HUES48 (cell line): ENCODE measurements around the gene FOSB.

Source experiments
- H3K27ac ChIP-seq: one replicate; pipeline ENCODE4 v1.7.0; 2013; ENCODE audit warnings: low read depth, low read length, inconsistent platforms
- H3K27me3 ChIP-seq: 2 replicates; pipeline ENCODE4 v1.6.1; 2013; ENCODE audit warnings: mild to moderate bottlenecking, low read length; ENCODE audit not compliant: control insufficient read depth, insufficient read depth
- H3K36me3 ChIP-seq: 2 replicates; pipeline ENCODE4 v1.6.1; 2013; ENCODE audit warnings: low read length; ENCODE audit not compliant: control insufficient read depth, insufficient read depth
- H3K4me1 ChIP-seq: 2 replicates; pipeline ENCODE4 v1.6.1; 2013; ENCODE audit warnings: mild to moderate bottlenecking, low read length; ENCODE audit not compliant: control insufficient read depth, insufficient read depth
- H3K4me3 ChIP-seq: 2 replicates; pipeline ENCODE4 v1.5.1; 2013; ENCODE audit warnings: mild to moderate bottlenecking, low read depth, low read length
- H3K9ac ChIP-seq: 2 replicates; pipeline ENCODE4 v1.6.1; 2013; ENCODE audit warnings: mild to moderate bottlenecking, low read depth, low read length, moderate library complexity
- H3K9me3 ChIP-seq: 2 replicates; pipeline ENCODE4 v1.6.1; 2013; ENCODE audit warnings: low read length; ENCODE audit not compliant: control insufficient read depth, insufficient read depth

FOSB gene

DNA sequence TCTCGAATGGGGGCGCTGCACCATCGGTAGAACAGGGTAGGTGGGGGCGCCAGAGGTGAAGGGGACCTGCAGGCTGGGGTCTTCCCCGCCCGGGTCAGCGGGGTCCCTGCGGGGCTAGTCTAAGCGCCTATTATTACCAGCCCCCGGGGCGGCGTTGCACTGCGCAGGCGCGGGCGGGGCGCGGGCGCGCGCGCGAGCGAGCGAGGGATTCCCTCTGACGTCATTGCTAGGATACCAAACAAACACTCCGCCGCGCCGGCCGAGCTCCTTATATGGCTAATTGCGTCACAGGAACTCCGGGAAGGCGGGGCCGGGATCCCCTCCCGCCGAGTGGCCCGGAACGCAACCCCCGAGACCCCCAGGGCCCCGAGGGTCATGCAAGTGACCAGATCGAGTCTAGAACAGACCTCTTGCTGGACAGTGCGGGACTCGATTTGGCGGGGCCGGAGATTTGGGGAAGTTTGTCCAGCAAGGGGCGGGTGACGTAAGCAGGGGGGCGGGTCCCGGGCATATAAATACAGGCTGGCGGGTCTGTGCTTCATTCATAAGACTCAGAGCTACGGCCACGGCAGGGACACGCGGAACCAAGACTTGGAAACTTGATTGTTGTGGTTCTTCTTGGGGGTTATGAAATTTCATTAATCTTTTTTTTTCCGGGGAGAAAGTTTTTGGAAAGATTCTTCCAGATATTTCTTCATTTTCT lies at the start of gene FOSB:
FOSB (plus strand) TSS at position 541 of the 703 bp plus-strand sequence. CDS start 591 bp downstream, outside the sequence.
- Histone ChIP-seq H3K27me3 (peaks cover 11% of the 10 kb centered on the region), H3K36me3 (no peaks in the 10 kb centered on the region), H3K9ac (peak within 1 kb of the TSS; percentile 72; the same call in 1 of the 2 replicates), H3K4me3 (peak within 1 kb of the TSS; percentile 86), H3K9me3 (no peaks in the 10 kb centered on the region), H3K27ac (peak within 1 kb of the TSS; percentile 92), H3K4me1 (peaks cover 4% of the 10 kb centered on the region; the same call in 1 of the 2 replicates)

DNA sequence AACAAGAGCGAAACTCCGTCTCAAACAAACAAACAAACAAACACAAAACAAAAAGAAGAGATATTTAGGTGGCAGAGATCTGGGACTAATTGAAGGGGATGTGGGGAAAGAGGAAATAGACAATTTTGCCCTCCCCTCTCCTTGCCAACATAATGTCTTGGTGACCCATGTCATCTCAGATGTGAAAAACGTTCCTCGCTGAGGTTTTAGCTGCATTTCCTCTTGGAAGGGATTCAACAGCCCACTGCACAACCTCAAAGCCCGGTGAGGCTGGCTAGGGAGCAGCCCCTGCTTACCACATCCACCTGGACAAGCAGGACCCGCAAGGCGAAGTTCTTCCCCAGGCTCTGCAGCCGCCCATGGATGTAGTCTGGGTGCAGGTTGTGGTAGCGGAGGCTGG lies 49.0 kb upstream of the FOSB start:
- Histone ChIP-seq H3K36me3 (peaks cover 47% of the 10 kb centered on the region), H3K9me3 (no peaks in the 10 kb centered on the region), H3K9ac (no peak overlapping the region), H3K27ac (no peak overlapping the region), H3K27me3 (no peaks in the 10 kb centered on the region), H3K4me1 (no peaks in the 10 kb centered on the region), H3K4me3 (no peak overlapping the region)

DNA sequence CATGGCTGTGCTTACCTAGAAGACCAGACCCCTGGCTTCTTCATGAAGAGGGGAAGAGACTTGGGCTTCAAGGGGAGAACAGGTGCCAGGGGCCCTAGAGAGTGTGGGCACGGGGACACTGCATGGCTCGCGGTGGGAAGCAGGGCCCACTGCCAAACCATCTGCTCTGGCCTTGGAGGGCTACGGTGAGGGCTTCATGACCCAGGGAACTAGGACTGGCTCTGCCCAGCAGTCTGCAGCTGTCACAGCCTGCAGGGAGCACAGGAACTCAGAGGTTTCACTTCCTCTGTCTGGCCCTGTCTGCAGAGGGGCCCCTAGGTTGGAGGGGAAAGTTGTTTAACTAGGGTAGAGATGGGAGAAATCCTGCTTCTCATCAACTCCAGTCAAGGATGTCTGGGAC lies 48.4 kb upstream of the FOSB start:
- H3K36me3 ChIP-seq = peaks cover 41% of the 10 kb centered on the region
- H3K4me1 ChIP-seq = peaks cover 6% of the 10 kb centered on the region; the same call in 1 of the 2 replicates
- H3K27ac ChIP-seq = no peak overlapping the region
- no peak overlapping the region for H3K9ac ChIP-seq
- H3K9me3 ChIP-seq = no peaks in the 10 kb centered on the region
- H3K4me3 ChIP-seq = no peak overlapping the region
- H3K27me3 ChIP-seq = no peaks in the 10 kb centered on the region

DNA sequence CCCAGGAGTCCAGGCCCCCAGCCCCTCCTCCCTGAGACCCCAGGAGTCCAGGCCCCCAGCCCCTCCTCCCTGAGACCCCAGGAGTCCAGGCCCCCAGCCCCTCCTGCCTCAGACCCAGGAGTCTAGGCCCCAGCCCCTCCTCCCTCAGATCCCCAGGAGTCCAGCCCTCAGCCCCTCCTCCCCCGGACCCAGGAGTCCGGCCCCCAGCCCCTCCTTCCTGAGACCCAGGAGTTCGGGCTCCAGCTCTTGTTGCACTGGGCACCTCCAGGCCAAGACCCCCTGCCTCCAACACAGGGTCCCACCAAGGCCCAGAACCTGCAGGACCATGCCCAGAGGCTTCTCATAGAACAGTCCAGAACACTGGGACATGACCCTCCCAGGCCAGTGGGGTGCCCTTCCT lies 47.9 kb upstream of the FOSB start:
- no peak overlapping the region for H3K4me3 ChIP-seq
- peaks cover 36% of the 10 kb centered on the region for H3K36me3 ChIP-seq
- peaks cover 10% of the 10 kb centered on the region for H3K4me1 ChIP-seq
- no peak overlapping the region for H3K9ac ChIP-seq
- H3K9me3 ChIP-seq = no peaks in the 10 kb centered on the region
- no peaks in the 10 kb centered on the region for H3K27me3 ChIP-seq
- H3K27ac ChIP-seq = no peak overlapping the region

DNA sequence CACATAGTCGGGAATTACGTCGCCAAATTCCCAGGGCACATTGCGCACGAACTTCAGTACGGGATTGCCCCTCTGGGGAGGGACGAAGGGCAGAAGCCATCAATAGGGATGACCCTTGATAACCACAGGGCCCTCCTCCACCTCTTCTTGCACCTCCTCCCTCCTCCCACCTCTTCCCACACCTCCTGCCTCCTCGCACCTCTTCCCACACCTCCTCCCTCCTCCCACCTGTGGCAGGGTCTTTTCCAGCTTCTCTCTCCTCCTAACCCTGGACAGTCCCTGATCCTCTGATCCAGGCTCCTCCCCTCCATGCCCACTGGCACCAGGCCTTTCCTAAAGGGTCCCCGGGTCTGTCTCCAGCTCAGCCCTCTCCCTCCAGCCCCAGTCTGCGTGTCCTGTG lies 47.4 kb upstream of the FOSB start:
- Histone ChIP-seq H3K36me3 (peaks cover 36% of the 10 kb centered on the region), H3K9me3 (no peaks in the 10 kb centered on the region), H3K9ac (no peak overlapping the region), H3K27ac (no peak overlapping the region), H3K27me3 (no peaks in the 10 kb centered on the region), H3K4me3 (no peak overlapping the region), H3K4me1 (peaks cover 12% of the 10 kb centered on the region)

DNA sequence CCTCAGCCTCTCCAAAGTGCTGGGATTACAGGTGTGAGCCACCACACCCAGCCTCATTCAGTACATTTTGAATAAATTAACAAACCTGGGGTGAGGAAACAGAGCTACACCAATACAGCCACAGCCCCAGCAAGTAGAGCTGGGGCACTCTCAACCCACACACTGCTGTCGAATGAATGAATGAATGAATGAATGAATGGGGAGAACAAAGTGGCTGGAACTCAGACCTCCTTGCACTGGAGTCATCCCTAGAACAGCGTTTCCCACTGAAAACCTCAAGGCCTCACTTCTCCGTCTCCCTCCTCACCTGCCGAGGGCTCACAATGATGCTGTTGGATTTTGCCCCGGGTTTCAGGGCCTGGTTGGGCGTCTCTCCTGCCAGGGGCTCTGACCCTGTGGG lies 46.9 kb upstream of the FOSB start:
- Histone ChIP-seq H3K4me1 (peaks cover 12% of the 10 kb centered on the region), H3K4me3 (no peak overlapping the region), H3K36me3 (peaks cover 33% of the 10 kb centered on the region), H3K27me3 (no peaks in the 10 kb centered on the region), H3K9ac (no peak overlapping the region), H3K27ac (no peak overlapping the region), H3K9me3 (no peaks in the 10 kb centered on the region)

DNA sequence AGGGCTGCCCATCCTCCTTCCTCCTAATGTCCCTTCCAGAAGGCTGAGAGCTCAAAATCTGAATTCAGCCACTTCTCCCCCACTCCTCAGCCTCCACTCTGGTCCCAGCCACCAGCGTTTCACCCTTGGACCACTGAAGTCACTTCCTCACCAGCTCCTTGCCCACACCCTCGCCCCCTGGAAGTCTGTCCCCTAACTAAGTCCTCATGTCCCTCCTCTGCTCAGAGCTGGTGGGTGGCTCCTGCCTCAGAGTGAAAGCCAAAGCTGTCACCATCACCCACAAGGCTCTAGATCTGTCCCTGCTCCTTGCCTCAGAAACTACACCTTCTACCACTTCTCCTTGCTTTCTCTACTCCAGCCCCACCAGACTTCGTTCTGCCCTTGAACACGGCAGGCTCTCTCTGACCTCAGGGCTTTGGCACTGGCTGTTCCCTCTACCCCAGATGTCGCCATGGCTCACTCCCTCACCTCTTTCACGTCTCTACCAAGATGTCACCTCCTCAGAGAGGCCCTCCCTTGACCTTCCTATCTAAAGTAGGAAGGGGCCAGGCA lies 45.8 kb upstream of the FOSB start:
- Histone ChIP-seq H3K9ac (no peak overlapping the region), H3K27ac (no peak overlapping the region), H3K9me3 (no peaks in the 10 kb centered on the region), H3K4me3 (no peak overlapping the region), H3K36me3 (peaks cover 28% of the 10 kb centered on the region), H3K4me1 (peaks cover 12% of the 10 kb centered on the region), H3K27me3 (no peaks in the 10 kb centered on the region)

DNA sequence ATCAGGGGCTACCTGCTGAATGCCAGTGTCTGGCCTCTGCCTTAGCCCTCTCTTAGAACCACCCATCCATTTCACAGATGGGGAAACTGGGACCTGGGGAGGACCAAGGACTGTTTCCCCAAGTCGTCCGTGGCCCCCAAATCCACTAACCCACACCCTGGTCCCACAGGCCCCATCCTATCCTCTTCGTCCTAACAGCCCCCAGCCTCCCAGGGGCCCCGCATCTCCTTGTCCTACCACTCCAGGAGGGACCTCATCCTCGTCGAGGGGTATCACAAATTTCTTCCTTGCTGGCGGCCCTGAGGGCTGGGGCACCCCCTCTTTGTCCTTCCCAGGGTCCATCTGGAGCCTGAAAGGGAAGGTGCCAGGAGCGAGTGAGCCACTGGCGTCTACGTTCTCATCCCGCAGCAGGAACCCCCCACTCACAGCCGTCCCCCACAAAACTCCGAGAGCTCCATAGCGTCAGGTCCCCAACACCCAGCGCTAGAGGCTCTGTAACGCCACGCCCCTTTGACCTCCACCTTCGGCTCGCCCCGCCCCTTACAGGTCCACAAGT lies 44.7 kb upstream of the FOSB start:
- peak overlapping the region; percentile 100 for H3K27ac ChIP-seq
- H3K4me3 ChIP-seq = peak overlapping the region; percentile 81
- peak overlapping the region; percentile 21; the same call in 1 of the 2 replicates for H3K9ac ChIP-seq
- H3K27me3 ChIP-seq = no peaks in the 10 kb centered on the region
- peaks cover 22% of the 10 kb centered on the region for H3K36me3 ChIP-seq
- H3K9me3 ChIP-seq = no peaks in the 10 kb centered on the region
- H3K4me1 ChIP-seq = peaks cover 12% of the 10 kb centered on the region

DNA sequence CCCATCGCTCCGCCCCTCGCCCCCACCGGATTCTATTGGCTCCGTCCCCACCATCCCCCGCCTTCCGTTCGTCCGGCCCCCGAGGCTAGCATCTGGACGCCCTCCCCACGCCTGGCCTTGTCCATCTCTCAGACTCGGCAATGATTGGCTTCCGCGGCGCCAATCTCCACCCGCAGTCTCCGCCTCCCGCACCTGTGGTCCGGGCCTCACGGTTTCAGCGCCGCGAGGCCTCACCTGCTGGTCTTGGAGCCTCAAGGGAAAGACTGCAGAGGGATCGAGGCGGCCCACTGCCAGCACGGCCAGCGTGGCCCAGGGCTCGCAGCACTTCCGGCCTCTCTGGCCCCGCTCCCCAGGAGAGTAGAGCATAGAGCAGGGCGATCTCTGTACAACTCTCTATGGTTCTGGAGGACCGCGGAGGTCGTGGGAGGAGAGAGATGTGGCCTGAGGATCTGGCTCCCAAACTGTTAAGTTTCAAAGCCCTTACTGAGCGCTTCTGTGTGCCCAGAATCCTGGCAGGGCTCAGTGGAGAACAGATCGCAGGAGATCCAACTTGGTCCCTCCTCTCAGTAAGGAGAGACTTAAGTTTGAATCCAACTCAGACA lies 44.1 kb upstream of the FOSB start, which contains the start of gene ERCC1:
ERCC1 (minus strand) TSS at position 329 of the 602 bp plus-strand sequence. CDS start 543 bp downstream, outside the sequence.
- Histone ChIP-seq H3K36me3 (peaks cover 20% of the 10 kb centered on the region), H3K27me3 (no peaks in the 10 kb centered on the region), H3K4me3 (peak within 1 kb of the TSS; percentile 81), H3K9me3 (no peaks in the 10 kb centered on the region), H3K9ac (peak within 1 kb of the TSS; percentile 67), H3K4me1 (peaks cover 12% of the 10 kb centered on the region), H3K27ac (peak within 1 kb of the TSS; percentile 100)

DNA sequence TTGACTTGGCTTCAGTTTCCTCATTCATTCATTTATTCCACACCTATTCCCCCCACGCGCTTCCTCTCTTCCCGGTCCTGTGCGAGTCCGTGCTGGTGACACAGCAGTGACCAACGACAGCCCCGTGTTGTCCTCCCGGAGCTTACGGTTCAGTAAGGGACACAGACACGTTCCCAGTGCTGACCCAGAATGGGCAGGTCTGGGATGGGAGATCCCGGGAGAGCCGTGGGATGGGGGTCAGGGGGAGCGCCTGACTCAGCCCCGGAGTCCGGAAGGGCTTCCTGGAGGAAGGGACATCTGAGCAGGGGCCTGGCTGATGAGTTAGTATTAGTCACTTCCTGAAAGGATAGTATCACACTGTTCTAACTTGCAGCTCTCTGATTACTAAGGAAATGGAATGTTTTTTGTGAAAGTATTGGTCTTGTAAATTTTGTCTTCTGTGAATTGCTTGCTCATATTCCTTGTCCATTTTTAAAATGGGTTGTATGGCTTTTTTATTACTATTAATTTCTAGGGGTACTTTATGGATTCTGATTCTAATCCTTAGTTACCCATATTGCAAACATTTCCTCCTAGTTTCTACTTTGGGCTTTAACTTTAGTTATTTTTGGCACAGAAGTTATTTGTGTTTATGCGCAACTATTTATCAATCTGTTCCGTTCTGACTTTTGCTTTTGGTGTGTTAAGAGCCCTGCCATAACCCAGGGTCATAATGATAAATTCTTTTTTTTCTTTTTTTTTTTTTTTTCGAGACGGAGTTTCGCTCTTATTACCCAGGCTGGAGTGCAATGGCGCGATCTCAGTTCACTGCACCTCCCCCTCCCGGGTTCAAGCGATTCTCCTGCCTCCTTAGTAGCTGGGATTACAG lies 43.4 kb upstream of the FOSB start:
- Histone ChIP-seq H3K36me3 (peaks cover 12% of the 10 kb centered on the region), H3K9ac (peak overlapping the region; percentile 67), H3K4me1 (peaks cover 12% of the 10 kb centered on the region), H3K27me3 (no peaks in the 10 kb centered on the region; the same call in 1 of the 2 replicates), H3K9me3 (no peaks in the 10 kb centered on the region), H3K4me3 (peak overlapping the region; percentile 81), H3K27ac (peak overlapping the region; percentile 100)
